Panc1 (cell line): Measurements from ENCODE around the gene CLEC16A. TPM values are rescaled to one million over a fixed set of nuclear protein-coding genes. Genes with fewer than 3 reads are reported as not detected.

Experiments
- ATAC-seq: fragments of 200-7000 bp; cut with Tn5 transposase; 2 replicates; pipeline ENCODE4 v1.9.1; 2020; ENCODE audit warnings: mild to moderate bottlenecking, moderate library complexity
- BruUV-seq: library from RNA; stranded (reverse); fragments of 400-500 nt; replicated peaks from 2 replicates; lab custom pipeline; 2021; lab: Mats Ljungman, UMichigan
- CTCF ChIA-PET: fragments of 300-600 bp; sonication (Branson Sonifier 250); formaldehyde crosslinking; loops from one replicate; lab custom pipeline; 2022; ENCODE audit warnings: antibody characterized with exemption; lab: Charles Lee
- POLR2A ChIA-PET: fragments of 300-600 bp; sonication (Branson Sonifier 250); formaldehyde crosslinking; loops from one replicate; lab custom pipeline; 2022; ENCODE audit warnings: antibody characterized with exemption; lab: Charles Lee
- DNase-seq: peaks from one replicate; pipeline ENCODE4 v3.0.0-alpha.2; 2010; ENCODE audit warnings: low read depth, low spot score
- H3K27ac ChIP-seq: 2 replicates; pipeline ENCODE4 v1.5.1; 2011; ENCODE audit warnings: mild to moderate bottlenecking, low read length, inconsistent platforms
- H3K27me3 ChIP-seq: fragments of 200-500 bp; sonication (Bioruptor generic); 2 replicates; pipeline ENCODE4 v1.6.0; 2014; ENCODE audit warnings: low read length, inconsistent platforms; ENCODE audit not compliant: control insufficient read depth, insufficient read depth
- H3K36me3 ChIP-seq: fragments of 200-500 bp; sonication (Bioruptor generic); 2 replicates; pipeline ENCODE4 v1.5.1; 2014; ENCODE audit warnings: inconsistent platforms, mild to moderate bottlenecking, low read length, moderate library complexity; ENCODE audit not compliant: control insufficient read depth, insufficient read depth
- H3K4me1 ChIP-seq: 2 replicates; pipeline ENCODE4 v1.5.1; 2011; ENCODE audit warnings: inconsistent platforms, mild to moderate bottlenecking, low read length, moderate library complexity; ENCODE audit not compliant: control insufficient read depth, insufficient read depth
- H3K4me3 ChIP-seq, 2 experiments: 2 replicates each; pipeline ENCODE4 v1.5.1; 2011 to 2012; ENCODE audit warnings: low read depth in 2 of 2, low read length in 2 of 2, mild to moderate bottlenecking in 2 of 2, inconsistent platforms in 1 of 2, moderate library complexity in 1 of 2
- H3K9me3 ChIP-seq: fragments of 200-500 bp; sonication (Bioruptor generic); 2 replicates; pipeline ENCODE4 v1.5.1; 2014; ENCODE audit warnings: low read depth, mild to moderate bottlenecking, inconsistent platforms, low read length, moderate library complexity; ENCODE audit not compliant: control insufficient read depth, insufficient read depth
- POLR2AphosphoS5 ChIP-seq: IDR thresholded peaks from 2 replicates; pipeline ENCODE4 v1.6.1; 2012; ENCODE audit warnings: mild to moderate bottlenecking, low read depth, low read length, moderate library complexity
- SIN3A ChIP-seq: IDR thresholded peaks from 2 replicates; pipeline ENCODE4 v1.6.1; 2012; ENCODE audit warnings: low read depth, mild to moderate bottlenecking, low read length, moderate library complexity, borderline replicate concordance; ENCODE audit not compliant: insufficient read depth
- TCF7L2 ChIP-seq: IDR thresholded peaks from 2 replicates; pipeline ENCODE4 v1.6.1; 2011; ENCODE audit warnings: mild to moderate bottlenecking, low read depth, low read length, inconsistent platforms
- in situ Hi-C: cut with HindIII; loops from 2 replicates; pipeline ENCODE4 v1.10.0; 2016; ENCODE audit warnings: low sequenced_read_pairs, low pct_unique_long_range_greater_than_20kb
- intact Hi-C: fragments of 100-400 bp; cut with micrococcal nuclease; formaldehyde crosslinking; loops from one replicate; pipeline ENCODE4 v1.10.0; 2022; ENCODE audit not compliant: unreplicated experiment
- total RNA-seq: library from RNA; stranded (reverse); gene quantifications from one replicate; pipeline ENCODE4 v1.2.1, GENCODE V29; 2021; ENCODE audit not compliant: unreplicated experiment
- TF ChIP-seq, protein P1 (sequence below): fragments of 450-650 bp; IDR thresholded peaks from 2 replicates; pipeline ENCODE4 v1.5.1; 2017; ENCODE audit warnings: mild to moderate bottlenecking
- TF ChIP-seq, protein P2 (sequence below), 2 experiments: IDR thresholded peaks; 2 replicates each; pipeline ENCODE4 v1.6.1; 2011 to 2012; ENCODE audit warnings: low read depth in 2 of 2, control low read depth in 1 of 2, low read length in 1 of 2, mild to moderate bottlenecking in 1 of 2, moderate library complexity in 1 of 2; ENCODE audit not compliant: insufficient read depth in 1 of 2

Gene CLEC16A
- total RNA-seq, 1 experiment from 2014 or later: 21.0 TPM

DNA sequence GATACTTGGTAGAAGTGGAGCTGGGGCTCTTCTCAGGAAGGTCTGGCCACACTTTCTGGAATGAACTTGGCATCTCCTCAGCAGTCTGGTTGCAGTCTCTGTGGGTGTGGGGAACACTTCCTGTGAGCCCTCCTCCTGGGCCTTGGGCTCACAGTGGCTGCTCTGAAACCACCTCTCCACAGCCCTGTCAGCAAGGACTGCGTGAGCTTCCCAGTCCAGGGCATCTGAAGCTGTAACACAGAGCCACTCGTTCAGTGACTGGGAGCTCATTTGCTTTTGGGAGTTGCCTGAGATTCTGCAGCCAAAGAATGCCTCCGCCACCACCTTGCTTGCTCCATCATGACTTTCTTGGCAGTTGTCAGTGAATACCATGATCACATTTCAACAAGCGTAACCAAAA, 60.0 kb downstream of the CLEC16A start:
- Histone ChIP-seq H3K9me3 (no peaks in the 10 kb centered on the region), H3K27ac (no peak overlapping the region), H3K27me3 (no peaks in the 10 kb centered on the region), H3K4me1 (no peaks in the 10 kb centered on the region), H3K36me3 (no peaks in the 10 kb centered on the region), H3K4me3 (no peak overlapping the region)
- ATAC-seq (no peak), DNase-seq (no peak)
- TF ChIP-seq, protein P1, sequence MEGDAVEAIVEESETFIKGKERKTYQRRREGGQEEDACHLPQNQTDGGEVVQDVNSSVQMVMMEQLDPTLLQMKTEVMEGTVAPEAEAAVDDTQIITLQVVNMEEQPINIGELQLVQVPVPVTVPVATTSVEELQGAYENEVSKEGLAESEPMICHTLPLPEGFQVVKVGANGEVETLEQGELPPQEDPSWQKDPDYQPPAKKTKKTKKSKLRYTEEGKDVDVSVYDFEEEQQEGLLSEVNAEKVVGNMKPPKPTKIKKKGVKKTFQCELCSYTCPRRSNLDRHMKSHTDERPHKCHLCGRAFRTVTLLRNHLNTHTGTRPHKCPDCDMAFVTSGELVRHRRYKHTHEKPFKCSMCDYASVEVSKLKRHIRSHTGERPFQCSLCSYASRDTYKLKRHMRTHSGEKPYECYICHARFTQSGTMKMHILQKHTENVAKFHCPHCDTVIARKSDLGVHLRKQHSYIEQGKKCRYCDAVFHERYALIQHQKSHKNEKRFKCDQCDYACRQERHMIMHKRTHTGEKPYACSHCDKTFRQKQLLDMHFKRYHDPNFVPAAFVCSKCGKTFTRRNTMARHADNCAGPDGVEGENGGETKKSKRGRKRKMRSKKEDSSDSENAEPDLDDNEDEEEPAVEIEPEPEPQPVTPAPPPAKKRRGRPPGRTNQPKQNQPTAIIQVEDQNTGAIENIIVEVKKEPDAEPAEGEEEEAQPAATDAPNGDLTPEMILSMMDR: no peak
- TF ChIP-seq POLR2AphosphoS5 (no peak), SIN3A (no peak), TCF7L2 (no peak)
- TF ChIP-seq, protein P2, sequence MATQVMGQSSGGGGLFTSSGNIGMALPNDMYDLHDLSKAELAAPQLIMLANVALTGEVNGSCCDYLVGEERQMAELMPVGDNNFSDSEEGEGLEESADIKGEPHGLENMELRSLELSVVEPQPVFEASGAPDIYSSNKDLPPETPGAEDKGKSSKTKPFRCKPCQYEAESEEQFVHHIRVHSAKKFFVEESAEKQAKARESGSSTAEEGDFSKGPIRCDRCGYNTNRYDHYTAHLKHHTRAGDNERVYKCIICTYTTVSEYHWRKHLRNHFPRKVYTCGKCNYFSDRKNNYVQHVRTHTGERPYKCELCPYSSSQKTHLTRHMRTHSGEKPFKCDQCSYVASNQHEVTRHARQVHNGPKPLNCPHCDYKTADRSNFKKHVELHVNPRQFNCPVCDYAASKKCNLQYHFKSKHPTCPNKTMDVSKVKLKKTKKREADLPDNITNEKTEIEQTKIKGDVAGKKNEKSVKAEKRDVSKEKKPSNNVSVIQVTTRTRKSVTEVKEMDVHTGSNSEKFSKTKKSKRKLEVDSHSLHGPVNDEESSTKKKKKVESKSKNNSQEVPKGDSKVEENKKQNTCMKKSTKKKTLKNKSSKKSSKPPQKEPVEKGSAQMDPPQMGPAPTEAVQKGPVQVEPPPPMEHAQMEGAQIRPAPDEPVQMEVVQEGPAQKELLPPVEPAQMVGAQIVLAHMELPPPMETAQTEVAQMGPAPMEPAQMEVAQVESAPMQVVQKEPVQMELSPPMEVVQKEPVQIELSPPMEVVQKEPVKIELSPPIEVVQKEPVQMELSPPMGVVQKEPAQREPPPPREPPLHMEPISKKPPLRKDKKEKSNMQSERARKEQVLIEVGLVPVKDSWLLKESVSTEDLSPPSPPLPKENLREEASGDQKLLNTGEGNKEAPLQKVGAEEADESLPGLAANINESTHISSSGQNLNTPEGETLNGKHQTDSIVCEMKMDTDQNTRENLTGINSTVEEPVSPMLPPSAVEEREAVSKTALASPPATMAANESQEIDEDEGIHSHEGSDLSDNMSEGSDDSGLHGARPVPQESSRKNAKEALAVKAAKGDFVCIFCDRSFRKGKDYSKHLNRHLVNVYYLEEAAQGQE (IDR thresholded peaks at IDR 0.05; ENCODE audit: insufficient read depth in 1 of 2, low read depth in 2 of 2, low read length in 1 of 2): no peak
- in situ Hi-C loops: no loop called here
- intact Hi-C loops: no loop called here
- no TSS peak for BruUV-seq
- CTCF ChIA-PET: no interaction called here
- POLR2A ChIA-PET: no interaction called here

DNA sequence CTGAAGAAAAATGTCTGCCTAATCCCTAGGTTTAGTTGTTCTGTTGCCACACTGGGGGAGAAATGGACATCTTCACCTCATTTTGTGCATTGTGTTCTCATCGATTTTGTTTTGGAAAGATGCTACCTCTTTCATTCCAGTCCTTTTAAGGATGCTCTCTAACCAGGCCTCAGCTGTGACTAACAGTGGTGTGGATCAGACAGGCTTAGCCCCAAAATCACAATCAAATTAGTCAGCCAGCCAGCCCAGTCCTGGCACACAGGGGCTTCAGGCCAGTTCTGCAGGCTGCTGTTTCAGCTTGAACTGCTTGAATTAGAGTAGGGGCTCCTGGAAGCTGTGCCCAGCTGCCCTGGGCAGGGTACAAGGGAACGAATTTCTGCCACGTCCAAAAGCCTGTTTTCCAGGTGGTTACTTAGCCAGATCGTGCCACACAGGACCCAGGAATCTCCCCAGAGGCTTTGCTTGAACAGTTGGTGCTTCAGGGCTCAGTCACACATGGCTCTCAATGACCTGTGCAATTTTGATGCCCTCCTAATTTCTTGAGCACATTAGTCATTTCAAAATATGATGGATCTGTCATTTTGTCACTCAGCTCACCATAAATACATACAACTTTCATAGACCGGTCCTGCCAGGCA, 60.7 kb downstream of the CLEC16A start:
- no peak for DNase-seq
- no peaks in the 10 kb centered on the region for H3K27me3 ChIP-seq
- no peaks in the 10 kb centered on the region for H3K9me3 ChIP-seq
- no peaks in the 10 kb centered on the region for H3K36me3 ChIP-seq
- no peak for ATAC-seq
- BruUV-seq: no TSS peak
- no peak overlapping the region for H3K27ac ChIP-seq
- POLR2A ChIA-PET: no interaction called here
- in situ Hi-C loops (no loop called here), intact Hi-C loops (no loop called here)
- TF ChIP-seq, protein P1: no peak
- TF ChIP-seq POLR2AphosphoS5 (no peak), SIN3A (no peak), TCF7L2 (no peak)
- TF ChIP-seq, protein P2 (IDR thresholded peaks at IDR 0.05; ENCODE audit: insufficient read depth in 1 of 2, low read depth in 2 of 2, low read length in 1 of 2): no peak
- H3K4me3 ChIP-seq: no peak overlapping the region
- CTCF ChIA-PET: no interaction called here
- no peaks in the 10 kb centered on the region for H3K4me1 ChIP-seq
